Gastrocnemius medialis (tissue), 4 donors: Measurements from ENCODE around the gene C9. TPM values are rescaled to one million over a fixed set of nuclear protein-coding genes. Genes with fewer than 3 reads are reported as not detected.

Source experiments
- ATAC-seq, 2 donors: fragments of 150-250 bp; one replicate each; pipeline ENCODE4 v1.9.1; 2016
- DNase-seq, 2 donors: peaks; one replicate each; pipeline ENCODE4 v3.0.0-alpha.2; 2019
- H3K27ac ChIP-seq, 4 donors: fragments of 200-600 bp; sonication (generic); 1 replicate in 1 of 4; 2 replicates in 3 of 4; pipeline ENCODE4 v1.5.1; 2016 to 2018; ENCODE audit warnings: mild to moderate bottlenecking in 2 of 4, moderate library complexity in 1 of 4
- H3K27me3 ChIP-seq, 3 donors: fragments of 200-600 bp; sonication (generic) in 2 of 3; 1 replicate in 1 of 3; 2 replicates in 2 of 3; pipeline versions ENCODE4 v1.5.1 to v1.6.0; 2016 to 2019; ENCODE audit warnings: mild to moderate bottlenecking in 1 of 3, moderate library complexity in 1 of 3
- H3K36me3 ChIP-seq, 2 donors: fragments of 200-600 bp; sonication (generic) in 1 of 2; one replicate each; pipeline ENCODE4 v1.5.1; 2017 to 2018
- H3K4me1 ChIP-seq, 2 donors: fragments of 200-600 bp; sonication (generic) in 1 of 2; one replicate each; pipeline ENCODE4 v1.5.1; 2016 to 2017; ENCODE audit warnings: mild to moderate bottlenecking in 2 of 2
- H3K4me3 ChIP-seq, 4 donors: fragments of 200-600 bp; sonication (generic) in 3 of 4; 1 replicate in 1 of 4; 2 replicates in 3 of 4; pipeline ENCODE4 v1.5.1; 2016 to 2019; ENCODE audit warnings: mild to moderate bottlenecking in 2 of 4
- H3K9me3 ChIP-seq, 3 donors: fragments of 200-600 bp; sonication (generic) in 2 of 3; 1 replicate in 1 of 3; 2 replicates in 2 of 3; pipeline ENCODE4 v1.5.1; 2016 to 2019
- POLR2A ChIP-seq, 2 donors: fragments of 450-650 bp; IDR thresholded peaks; one replicate each; pipeline ENCODE4 v1.6.1; 2017; ENCODE audit warnings: antibody characterized with exemption in 2 of 2, mild to moderate bottlenecking in 2 of 2, moderate library complexity in 2 of 2
- in situ Hi-C, 4 donors: fragments of 200-750 bp; cut with MboI; loops; one replicate each; pipeline versions ENCODE4 v1.15.0 to v1.8.0; 2017; ENCODE audit warnings: low sequenced_read_pairs in 4 of 4
- intact Hi-C: fragments of 100-400 bp; cut with DNase I; formaldehyde crosslinking; loops from one replicate; pipeline ENCODE4 v1.15.1; 2023; ENCODE audit warnings: low total_unique reads
- total RNA-seq, 4 donors: library from RNA; depleted of rRNA; stranded (reverse); fragments of >200 nt; gene quantifications; one replicate each; pipeline versions ENCODE4 v1.1.0 to v1.2.3, GENCODE V29; 2016
- TF ChIP-seq, protein P1 (sequence below), 5 experiments: fragments of 450-650 bp in 3 of 5; fragments of 200-600 bp in 2 of 5; sonication (generic) in 2 of 5; IDR thresholded peaks in 4 of 5; conservative IDR thresholded peaks in 1 of 5; 1 replicate in 4 of 5; 2 replicates in 1 of 5; pipeline ENCODE4 v1.5.1; 2016 to 2019; ENCODE audit warnings: antibody characterized with exemption in 5 of 5, mild to moderate bottlenecking in 3 of 5, moderate library complexity in 3 of 5

The C9 gene
- total RNA-seq, 4 donors from 2014 or later = 2.6 to 5.3 TPM; not detected in 2

DNA sequence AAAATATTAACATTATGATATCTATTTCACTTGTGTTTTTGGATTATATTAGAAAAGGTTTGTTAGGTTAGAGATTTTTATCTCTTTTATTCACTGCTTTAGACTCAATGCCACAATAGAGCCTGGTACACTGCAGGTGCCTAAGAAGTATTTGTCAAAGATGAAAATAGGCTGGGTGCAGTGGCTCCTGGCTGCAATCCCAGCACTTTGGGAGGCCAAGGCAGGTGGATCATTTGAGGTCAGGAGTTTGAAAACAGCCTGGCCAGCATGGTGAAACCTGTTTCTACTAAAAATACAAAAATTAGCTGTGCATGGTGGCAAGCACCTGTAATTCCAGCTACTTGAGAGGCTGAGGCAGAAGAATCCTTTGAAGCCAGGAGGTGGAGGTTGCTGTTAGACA is 64.3 kb downstream of the C9 start:
- TF ChIP-seq, protein P1, sequence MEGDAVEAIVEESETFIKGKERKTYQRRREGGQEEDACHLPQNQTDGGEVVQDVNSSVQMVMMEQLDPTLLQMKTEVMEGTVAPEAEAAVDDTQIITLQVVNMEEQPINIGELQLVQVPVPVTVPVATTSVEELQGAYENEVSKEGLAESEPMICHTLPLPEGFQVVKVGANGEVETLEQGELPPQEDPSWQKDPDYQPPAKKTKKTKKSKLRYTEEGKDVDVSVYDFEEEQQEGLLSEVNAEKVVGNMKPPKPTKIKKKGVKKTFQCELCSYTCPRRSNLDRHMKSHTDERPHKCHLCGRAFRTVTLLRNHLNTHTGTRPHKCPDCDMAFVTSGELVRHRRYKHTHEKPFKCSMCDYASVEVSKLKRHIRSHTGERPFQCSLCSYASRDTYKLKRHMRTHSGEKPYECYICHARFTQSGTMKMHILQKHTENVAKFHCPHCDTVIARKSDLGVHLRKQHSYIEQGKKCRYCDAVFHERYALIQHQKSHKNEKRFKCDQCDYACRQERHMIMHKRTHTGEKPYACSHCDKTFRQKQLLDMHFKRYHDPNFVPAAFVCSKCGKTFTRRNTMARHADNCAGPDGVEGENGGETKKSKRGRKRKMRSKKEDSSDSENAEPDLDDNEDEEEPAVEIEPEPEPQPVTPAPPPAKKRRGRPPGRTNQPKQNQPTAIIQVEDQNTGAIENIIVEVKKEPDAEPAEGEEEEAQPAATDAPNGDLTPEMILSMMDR (IDR thresholded peaks at IDR 0.05 in 4 of 5, conservative IDR thresholded peaks at IDR 0.05 in 1 of 5) = no peak
- no peak for TF ChIP-seq POLR2A (IDR thresholded peaks at IDR 0.05)
- intact Hi-C loops = no loop called here
- in situ Hi-C loops = no loop called here

DNA sequence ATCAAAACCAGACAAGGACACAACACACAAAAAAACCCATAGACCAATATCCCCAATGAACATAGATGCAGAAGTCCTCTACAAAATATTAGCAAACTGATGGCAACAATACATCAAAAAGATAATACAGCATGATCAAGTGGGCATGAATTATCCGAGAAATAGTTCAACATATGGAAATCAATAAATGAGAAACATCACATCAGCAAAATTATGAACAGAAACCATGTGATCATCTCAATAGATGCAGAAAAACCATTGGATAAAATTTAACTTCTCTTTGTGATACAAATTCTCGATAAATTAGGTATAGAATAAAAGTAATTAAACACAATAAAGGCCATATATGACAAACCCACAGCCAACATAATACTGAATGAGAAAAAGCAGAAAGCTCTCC is 69.6 kb downstream of the C9 start:
- in situ Hi-C loops = no loop called here

More for the DNA sequence above, 64.3 kb downstream of the C9 start:
- peaks cover 0 to 4% (median 0%) of the 10 kb centered on the region in 3 donors for H3K9me3 ChIP-seq
- no peaks in the 10 kb centered on the region for H3K4me1 ChIP-seq
- no peak overlapping the region for H3K4me3 ChIP-seq
- no peaks in the 10 kb centered on the region for H3K36me3 ChIP-seq
- DNase-seq (no peak), ATAC-seq (no peak)
- no peaks in the 10 kb centered on the region for H3K27me3 ChIP-seq
- no peak overlapping the region for H3K27ac ChIP-seq

DNA sequence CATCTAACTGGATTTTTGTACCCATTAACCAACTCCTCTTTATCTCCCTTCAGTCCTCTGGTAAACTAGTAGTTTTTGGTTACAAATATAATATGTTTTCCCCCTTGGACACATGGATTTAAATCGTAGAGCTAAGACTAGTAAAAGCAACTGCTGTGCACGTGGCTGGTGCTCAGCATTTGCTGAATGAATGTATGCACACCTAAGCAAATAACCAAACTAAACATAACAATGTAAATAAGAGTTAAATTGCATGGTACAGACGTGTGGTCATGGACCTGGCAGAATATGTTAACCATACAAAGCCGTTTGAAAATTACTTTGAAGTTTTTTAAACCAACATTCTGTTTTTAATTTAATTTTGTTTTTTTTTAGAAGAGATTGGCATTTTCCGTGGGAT is 79.7 kb downstream of the C9 start:
- Histone ChIP-seq H3K4me1 (no peaks in the 10 kb centered on the region), H3K9me3 (no peaks in the 10 kb centered on the region), H3K27me3 (no peaks in the 10 kb centered on the region), H3K36me3 (no peaks in the 10 kb centered on the region), H3K4me3 (no peak overlapping the region), H3K27ac (no peak overlapping the region)
- TF ChIP-seq, protein P1 (IDR thresholded peaks at IDR 0.05 in 4 of 5, conservative IDR thresholded peaks at IDR 0.05 in 1 of 5) = no peak
- TF ChIP-seq POLR2A (IDR thresholded peaks at IDR 0.05) = no peak
- intact Hi-C loops (loop anchor here (5.0 kb wide), 1 partner anchor 287 kb away; no protein-coding TSS in a partner anchor), in situ Hi-C loops (loop anchor here in 3 of 4 donors (5.0 to 10.0 kb wide), 2 partner anchors 67 to 70 kb away; partner anchors contain the start of gene FYB1 (in 3 of the 3))
- ATAC-seq (no peak), DNase-seq (no peak)

More for the DNA sequence above, 69.6 kb downstream of the C9 start:
- intact Hi-C loops = no loop called here
- no peak overlapping the region for H3K27ac ChIP-seq
- H3K9me3 ChIP-seq = peaks cover 0 to 4% (median 0%) of the 10 kb centered on the region in 3 donors
- H3K4me3 ChIP-seq = no peak overlapping the region
- TF ChIP-seq POLR2A (IDR thresholded peaks at IDR 0.05) = no peak
- TF ChIP-seq, protein P1 (IDR thresholded peaks at IDR 0.05 in 4 of 5, conservative IDR thresholded peaks at IDR 0.05 in 1 of 5) = no peak
- DNase-seq (no peak), ATAC-seq (no peak)
- no peaks in the 10 kb centered on the region for H3K27me3 ChIP-seq
- no peaks in the 10 kb centered on the region for H3K4me1 ChIP-seq
- no peaks in the 10 kb centered on the region for H3K36me3 ChIP-seq

DNA sequence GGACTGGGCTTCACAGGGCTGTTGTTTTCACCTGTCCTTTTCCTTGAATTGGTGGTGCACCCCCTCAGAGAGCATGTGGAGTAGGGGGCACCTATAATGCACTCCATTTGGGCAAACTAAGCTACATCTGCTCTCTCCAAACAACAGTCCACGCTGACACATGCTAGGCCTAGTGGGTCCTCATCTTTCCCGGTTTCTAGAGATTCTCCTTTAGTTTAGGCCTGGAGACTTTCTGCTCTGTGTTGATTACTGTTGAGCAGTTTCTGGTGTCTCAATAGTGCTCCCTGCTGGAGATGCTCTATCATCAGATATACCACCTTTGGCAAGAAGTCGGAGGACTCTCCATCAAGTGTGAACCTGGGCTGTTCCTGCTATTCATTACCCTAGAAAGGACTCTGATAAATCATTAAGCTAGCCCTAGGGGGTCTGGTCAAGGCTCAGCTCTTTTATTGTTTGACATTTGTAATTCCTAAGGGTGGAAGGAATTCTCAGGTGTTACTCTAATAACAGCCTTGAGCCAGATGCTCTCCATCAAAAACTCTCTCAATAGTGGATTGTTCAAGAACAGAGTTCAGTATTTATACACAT is 81.0 kb downstream of the C9 start:
- Histone ChIP-seq H3K27ac (no peak overlapping the region), H3K36me3 (no peaks in the 10 kb centered on the region), H3K9me3 (no peaks in the 10 kb centered on the region), H3K27me3 (no peaks in the 10 kb centered on the region), H3K4me1 (no peaks in the 10 kb centered on the region), H3K4me3 (no peak overlapping the region)
- in situ Hi-C loops = loop anchor here in 3 of 4 donors (5.0 to 10.0 kb wide), 2 partner anchors 66 to 69 kb away; partner anchors contain the start of gene FYB1 (in 3 of the 3)
- DNase-seq (peak in 1 of 2 donors; percentile 10), ATAC-seq (peak; percentile 89 to 98)
- intact Hi-C loops = loop anchor here (1.0 to 5.0 kb wide), 2 partner anchors 66 to 286 kb away; no protein-coding TSS in a partner anchor
- TF ChIP-seq POLR2A (IDR thresholded peaks at IDR 0.05) = no peak
- TF ChIP-seq, protein P1 (IDR thresholded peaks at IDR 0.05 in 4 of 5, conservative IDR thresholded peaks at IDR 0.05 in 1 of 5) = peak; percentile 34 to 66 (median 59)
